ENCODE measurements around the gene ANAPC15.

DNA sequence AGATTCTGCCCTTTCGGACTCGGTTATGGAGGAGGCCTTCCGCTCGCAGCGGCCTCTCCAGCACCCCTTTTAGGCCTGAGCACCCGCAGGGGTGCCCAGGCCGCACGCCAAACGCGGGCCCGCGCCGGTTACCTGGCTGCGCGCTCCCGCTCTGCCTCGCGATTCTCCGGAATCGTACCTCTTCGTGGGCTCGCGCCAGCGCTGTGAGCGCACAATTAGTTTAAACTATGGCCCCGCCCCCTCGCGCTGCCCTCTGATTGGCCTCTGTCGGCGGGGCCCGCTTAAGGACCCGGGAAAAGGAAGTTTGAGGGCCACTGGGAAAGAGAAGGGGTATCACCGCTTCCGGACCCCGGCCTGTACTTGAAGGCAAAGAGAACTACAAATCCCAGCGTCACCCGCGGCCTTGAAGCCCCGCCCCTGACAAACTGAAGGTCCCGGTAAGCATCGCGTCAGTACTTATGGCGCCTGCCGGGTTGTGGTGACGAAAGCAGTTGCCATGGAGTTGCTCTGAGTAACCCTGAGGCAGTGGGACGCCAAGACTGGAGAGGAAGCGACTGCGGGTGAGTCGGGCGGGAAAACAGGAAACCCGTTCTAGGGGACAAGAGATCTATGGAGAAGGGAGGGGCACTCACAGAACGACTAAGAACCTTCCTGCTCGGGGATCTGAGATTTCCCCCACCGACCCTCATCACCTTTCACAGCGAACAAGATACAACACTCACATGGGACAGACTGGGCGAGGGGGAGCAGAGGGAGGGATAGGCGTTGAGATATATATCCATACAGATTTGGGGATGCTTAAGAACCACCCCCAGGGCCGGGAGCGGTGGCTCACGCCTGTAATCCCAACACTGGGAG lies 31.9 kb downstream of the ANAPC15 start, which contains the start of the genes LRRC51 and NUMA1:
- TF ChIP-seq, protein P1, sequence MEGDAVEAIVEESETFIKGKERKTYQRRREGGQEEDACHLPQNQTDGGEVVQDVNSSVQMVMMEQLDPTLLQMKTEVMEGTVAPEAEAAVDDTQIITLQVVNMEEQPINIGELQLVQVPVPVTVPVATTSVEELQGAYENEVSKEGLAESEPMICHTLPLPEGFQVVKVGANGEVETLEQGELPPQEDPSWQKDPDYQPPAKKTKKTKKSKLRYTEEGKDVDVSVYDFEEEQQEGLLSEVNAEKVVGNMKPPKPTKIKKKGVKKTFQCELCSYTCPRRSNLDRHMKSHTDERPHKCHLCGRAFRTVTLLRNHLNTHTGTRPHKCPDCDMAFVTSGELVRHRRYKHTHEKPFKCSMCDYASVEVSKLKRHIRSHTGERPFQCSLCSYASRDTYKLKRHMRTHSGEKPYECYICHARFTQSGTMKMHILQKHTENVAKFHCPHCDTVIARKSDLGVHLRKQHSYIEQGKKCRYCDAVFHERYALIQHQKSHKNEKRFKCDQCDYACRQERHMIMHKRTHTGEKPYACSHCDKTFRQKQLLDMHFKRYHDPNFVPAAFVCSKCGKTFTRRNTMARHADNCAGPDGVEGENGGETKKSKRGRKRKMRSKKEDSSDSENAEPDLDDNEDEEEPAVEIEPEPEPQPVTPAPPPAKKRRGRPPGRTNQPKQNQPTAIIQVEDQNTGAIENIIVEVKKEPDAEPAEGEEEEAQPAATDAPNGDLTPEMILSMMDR (IDR thresholded peaks at IDR 0.05; ENCODE audit: insufficient read depth, low read length, poor library complexity, severe bottlenecking): no peak
- no peak for TF ChIP-seq EZH2phosphoT487 (conservative IDR thresholded peaks at IDR 0.05; ENCODE audit: low read length)

Data from SU-DHL-6 (cell line).